Gastroesophageal sphincter (tissue), 4 donors: ENCODE measurements around the gene UTP11. TPM values are rescaled to one million over a fixed set of nuclear protein-coding genes. Genes with fewer than 3 reads are reported as not detected.

Experiments
- ATAC-seq: fragments of 150-250 bp; one replicate; pipeline ENCODE4 v1.9.1; 2016; ENCODE audit warnings: mild to moderate bottlenecking, moderate library complexity
- H3K27ac ChIP-seq, 4 donors: fragments of 200-600 bp; sonication (generic) in 3 of 4; 1 replicate in 3 of 4; 2 replicates in 1 of 4; pipeline ENCODE4 v1.5.1; 2016 to 2019
- H3K27me3 ChIP-seq: fragments of 200-600 bp; sonication (generic); one replicate; pipeline ENCODE4 v1.5.1; 2019
- H3K36me3 ChIP-seq, 2 donors: fragments of 200-600 bp; sonication (generic); one replicate each; pipeline ENCODE4 v1.5.1; 2019; ENCODE audit warnings: control low read depth in 1 of 2
- H3K4me1 ChIP-seq, 3 donors: fragments of 200-600 bp; sonication (generic); 1 replicate in 2 of 3; 2 replicates in 1 of 3; pipeline ENCODE4 v1.5.1; 2016 to 2019; ENCODE audit warnings: control low read depth in 2 of 3
- H3K4me3 ChIP-seq, 2 donors: fragments of 200-600 bp; sonication (generic); one replicate each; pipeline ENCODE4 v1.5.1; 2019; ENCODE audit warnings: mild to moderate bottlenecking in 1 of 2, moderate library complexity in 1 of 2
- H3K9me3 ChIP-seq, 3 donors: fragments of 200-600 bp; sonication (generic); one replicate each; pipeline ENCODE4 v1.5.1; 2017 to 2019; ENCODE audit warnings: control low read depth in 2 of 3
- EP300 ChIP-seq: sonication (generic); formaldehyde crosslinking; IDR thresholded peaks from one replicate; pipeline ENCODE4 v1.6.1; 2017; ENCODE audit warnings: antibody characterized with exemption, mild to moderate bottlenecking
- POLR2A ChIP-seq, 2 donors: fragments of 450-650 bp; IDR thresholded peaks; one replicate each; pipeline ENCODE4 v1.6.1; 2017; ENCODE audit warnings: antibody characterized with exemption in 2 of 2, mild to moderate bottlenecking in 2 of 2, moderate library complexity in 1 of 2
- POLR2AphosphoS5 ChIP-seq: sonication (generic); formaldehyde crosslinking; IDR thresholded peaks from one replicate; pipeline ENCODE4 v1.6.1; 2017; ENCODE audit warnings: antibody characterized with exemption
- WGBS, 2 donors: methylation state at CpG; one replicate each; pipeline ENCODE4 v1.1.5; 2018; ENCODE audit warnings: low coverage in 1 of 2; 5-methylcytosine and 5-hydroxymethylcytosine counted together
- total RNA-seq, 4 donors: library from RNA; depleted of rRNA; stranded (reverse); fragments of >200 nt; gene quantifications; one replicate each; pipeline ENCODE4 v1.1.0, GENCODE V29; 2016
- TF ChIP-seq, protein P1 (sequence below), 4 experiments: fragments of 200-600 bp in 2 of 4; fragments of 450-650 bp in 2 of 4; sonication (generic) in 1 of 4; IDR thresholded peaks; one replicate each; pipeline ENCODE4 v1.5.1; 2017 to 2019; ENCODE audit warnings: antibody characterized with exemption in 4 of 4, mild to moderate bottlenecking in 2 of 4, moderate library complexity in 2 of 4

The UTP11 gene
- total RNA-seq, 4 donors from 2014 or later, result 50.7 to 79.2 (median 59.8) TPM

- H3K4me1 ChIP-seq, result peaks cover 0 to 39% (median 20%) of the 10 kb centered on the region in 3 donors
- H3K36me3 ChIP-seq, result no peaks in the 10 kb centered on the region
- TF ChIP-seq POLR2AphosphoS5 (no peak), POLR2A (IDR thresholded peaks at IDR 0.05) (no peak), EP300 (no peak)
- TF ChIP-seq, protein P1, sequence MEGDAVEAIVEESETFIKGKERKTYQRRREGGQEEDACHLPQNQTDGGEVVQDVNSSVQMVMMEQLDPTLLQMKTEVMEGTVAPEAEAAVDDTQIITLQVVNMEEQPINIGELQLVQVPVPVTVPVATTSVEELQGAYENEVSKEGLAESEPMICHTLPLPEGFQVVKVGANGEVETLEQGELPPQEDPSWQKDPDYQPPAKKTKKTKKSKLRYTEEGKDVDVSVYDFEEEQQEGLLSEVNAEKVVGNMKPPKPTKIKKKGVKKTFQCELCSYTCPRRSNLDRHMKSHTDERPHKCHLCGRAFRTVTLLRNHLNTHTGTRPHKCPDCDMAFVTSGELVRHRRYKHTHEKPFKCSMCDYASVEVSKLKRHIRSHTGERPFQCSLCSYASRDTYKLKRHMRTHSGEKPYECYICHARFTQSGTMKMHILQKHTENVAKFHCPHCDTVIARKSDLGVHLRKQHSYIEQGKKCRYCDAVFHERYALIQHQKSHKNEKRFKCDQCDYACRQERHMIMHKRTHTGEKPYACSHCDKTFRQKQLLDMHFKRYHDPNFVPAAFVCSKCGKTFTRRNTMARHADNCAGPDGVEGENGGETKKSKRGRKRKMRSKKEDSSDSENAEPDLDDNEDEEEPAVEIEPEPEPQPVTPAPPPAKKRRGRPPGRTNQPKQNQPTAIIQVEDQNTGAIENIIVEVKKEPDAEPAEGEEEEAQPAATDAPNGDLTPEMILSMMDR (IDR thresholded peaks at IDR 0.05), result no peak
- peaks cover 81% of the 10 kb centered on the region for H3K27me3 ChIP-seq
- ATAC-seq, result no peak
- 82 to 84% methylated on average over 4 of the region's 12 CpGs for WGBS, 2 donors
- no peak overlapping the region for H3K4me3 ChIP-seq
- no peaks in the 10 kb centered on the region for H3K9me3 ChIP-seq
- H3K27ac ChIP-seq, result no peak overlapping the region
These were observed 30.7 kb downstream of the UTP11 start for GRCh38 chr1:38043036-38043747.

DNA sequence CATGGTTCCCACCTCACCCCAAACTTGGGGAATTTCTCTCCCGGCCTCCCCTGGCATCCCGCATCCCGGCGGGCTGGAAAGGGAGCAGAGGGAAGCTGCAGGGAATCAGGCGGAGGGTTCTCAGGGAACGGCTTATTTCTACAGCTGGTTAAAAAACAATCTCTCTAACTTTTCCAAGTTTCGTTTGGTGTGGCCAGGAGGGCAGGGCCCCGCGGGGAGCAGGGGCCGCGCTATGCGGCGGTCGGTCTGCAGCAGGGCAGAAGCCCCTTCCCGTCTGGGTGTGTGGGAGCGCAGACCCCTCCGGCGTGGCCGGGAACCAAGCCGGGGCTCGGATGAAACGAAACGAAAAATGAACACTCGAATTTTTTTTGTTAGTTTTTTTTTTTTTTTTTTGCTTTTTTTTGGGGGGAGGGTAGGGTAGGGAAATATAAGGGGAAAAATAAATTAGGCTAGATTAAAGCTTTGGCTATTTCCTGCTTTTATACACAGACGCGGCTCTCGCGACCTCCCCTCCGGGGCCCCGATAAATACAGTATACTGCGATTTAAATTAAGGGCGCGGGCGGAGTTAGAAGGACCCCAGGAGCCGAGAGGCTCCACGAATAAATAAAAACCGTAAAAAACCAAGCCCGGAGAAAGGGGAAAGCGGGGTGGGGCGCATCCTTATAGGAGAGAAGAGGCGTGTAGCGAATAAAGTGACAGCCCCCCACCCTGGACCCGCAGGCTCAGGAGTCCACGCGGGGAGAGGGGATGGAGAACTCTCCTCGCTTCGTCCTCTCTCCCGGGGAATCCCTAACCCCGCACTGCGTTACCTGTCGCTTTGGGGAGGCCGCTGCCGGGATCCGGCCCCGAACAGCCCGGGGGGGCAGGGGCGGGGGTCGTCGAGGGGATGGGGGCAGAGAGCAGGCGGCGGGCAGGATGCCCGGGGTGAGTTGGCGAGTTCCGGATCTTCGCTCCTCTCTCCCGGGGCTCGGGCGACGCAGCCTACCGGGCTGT is 32.0 kb downstream of the UTP11 start:
- TF ChIP-seq POLR2AphosphoS5 (peak; percentile 18), EP300 (no peak)
- Histone ChIP-seq H3K4me3 (peak overlapping the region in 1 of 2 donors; percentile 71), H3K4me1 (peaks cover 0 to 39% (median 20%) of the 10 kb centered on the region in 3 donors), H3K27ac (no peak overlapping the region), H3K9me3 (no peaks in the 10 kb centered on the region), H3K27me3 (peaks cover 68% of the 10 kb centered on the region), H3K36me3 (no peaks in the 10 kb centered on the region)
- no peak for ATAC-seq
- WGBS, 2 donors, result 5 to 14% methylated on average over 5 to 36 of the region's 70 CpGs

DNA sequence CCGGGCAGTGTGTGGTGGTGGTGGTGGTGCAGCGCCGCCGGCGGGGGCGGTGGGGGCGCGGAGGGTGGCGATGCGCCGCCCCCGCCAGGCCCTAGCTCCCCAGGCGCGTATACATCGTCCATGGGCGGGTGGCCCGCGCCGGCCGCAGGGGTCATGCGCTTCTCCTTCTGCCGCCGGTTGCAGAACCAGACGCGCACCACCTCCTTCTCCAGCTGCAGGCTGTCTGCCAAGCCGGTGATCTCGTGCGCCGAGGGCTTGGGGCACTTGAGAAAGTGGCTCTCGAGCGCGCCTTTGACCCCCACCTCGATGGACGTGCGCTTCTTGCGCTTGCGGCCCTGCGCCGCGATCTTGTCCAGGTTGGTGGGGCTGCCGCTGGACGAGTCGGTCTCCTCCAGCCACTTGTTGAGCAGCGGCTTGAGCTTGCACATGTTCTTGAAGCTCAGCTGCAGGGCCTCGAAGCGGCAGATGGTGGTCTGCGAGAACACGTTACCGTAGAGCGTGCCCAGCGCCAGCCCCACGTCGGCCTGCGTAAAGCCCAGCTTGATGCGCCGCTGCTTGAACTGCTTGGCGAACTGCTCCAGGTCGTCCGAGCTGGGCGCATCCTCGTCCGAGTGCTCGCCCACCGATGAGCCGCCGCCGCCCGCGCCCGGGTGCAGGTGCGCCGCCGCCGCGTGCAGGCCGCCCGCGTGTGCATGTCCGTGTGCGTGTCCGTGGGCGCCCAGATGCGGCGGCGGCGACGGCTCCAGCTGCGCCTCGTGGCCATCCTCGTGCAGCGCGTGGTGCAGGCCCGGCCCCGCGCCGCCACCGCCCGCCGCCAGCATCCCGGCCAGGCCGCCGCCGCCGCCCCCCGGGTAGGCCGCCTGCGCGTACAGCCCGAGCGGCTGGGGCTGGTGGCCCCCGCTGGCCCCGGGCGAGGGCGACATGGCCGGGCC is 33.1 kb downstream of the UTP11 start:
- no peak for ATAC-seq
- H3K4me1 ChIP-seq, result peaks cover 0 to 39% (median 20%) of the 10 kb centered on the region in 3 donors
- peaks cover 56% of the 10 kb centered on the region for H3K27me3 ChIP-seq
- no peaks in the 10 kb centered on the region for H3K36me3 ChIP-seq
- TF ChIP-seq POLR2A (IDR thresholded peaks at IDR 0.05), result no peak
- TF ChIP-seq POLR2AphosphoS5, result no peak
- TF ChIP-seq, protein P1 (IDR thresholded peaks at IDR 0.05), result no peak
- TF ChIP-seq EP300, result no peak
- H3K27ac ChIP-seq, result no peak overlapping the region
- WGBS, 2 donors, result no CpG with 5 or more reads among the region's 115 CpGs
- H3K9me3 ChIP-seq, result no peaks in the 10 kb centered on the region
- peak overlapping the region in 1 of 2 donors; percentile 71 for H3K4me3 ChIP-seq

- Histone ChIP-seq H3K4me1 (peaks cover 0 to 39% (median 20%) of the 10 kb centered on the region in 3 donors), H3K9me3 (no peaks in the 10 kb centered on the region), H3K27me3 (peaks cover 51% of the 10 kb centered on the region), H3K4me3 (peak within 1 kb of the TSS; percentile 29 to 71), H3K27ac (peak within 1 kb of the TSS in 3 of 4 donors; percentile 74 to 81 (median 77)), H3K36me3 (no peaks in the 10 kb centered on the region)
- peak; percentile 2 for ATAC-seq
- WGBS, 2 donors, result no CpG with 5 or more reads among the region's 92 CpGs
- TF ChIP-seq POLR2A (IDR thresholded peaks at IDR 0.05), result no peak
- no peak for TF ChIP-seq POLR2AphosphoS5
- no peak for TF ChIP-seq EP300
- TF ChIP-seq, protein P1 (IDR thresholded peaks at IDR 0.05), result no peak
These were observed 33.9 kb downstream of the UTP11 start, which contains the start of gene POU3F1 for GRCh38 chr1:38046333-38046883. Gene POU3F1, minus strand, starts transcription at chr1:38046793. Its CDS starts 50 bp downstream, at chr1:38046743.
